HCT116 (cell line): Measurements from ENCODE around the gene GLCE. TPM values are rescaled to one million over a fixed set of nuclear protein-coding genes. Genes with fewer than 3 reads are reported as not detected.

Source experiments
- ATAC-seq: fragments of 200-7000 bp; cut with Tn5 transposase; 2 replicates; pipeline ENCODE4 v1.9.1; 2020; ENCODE audit warnings: mild to moderate bottlenecking, moderate library complexity
- BruUV-seq: library from RNA; stranded (reverse); fragments of 400-500 nt; replicated peaks from 2 replicates; lab custom pipeline; 2021; lab: Mats Ljungman, UMichigan
- CTCF ChIA-PET: fragments of 300-600 bp; sonication (Branson Sonifier 250); formaldehyde crosslinking; loops from one replicate; lab custom pipeline; 2021; ENCODE audit warnings: antibody characterized with exemption; lab: Charles Lee
- POLR2A ChIA-PET: fragments of 300-600, 350-600 bp; sonication (Branson Sonifier 250); formaldehyde crosslinking; loops from one replicate; lab custom pipeline; 2021; ENCODE audit warnings: antibody characterized with exemption; lab: Charles Lee
- RAD21 ChIA-PET, 2 experiments: fragments of 300-600 bp; sonication (Branson Sonifier 250); formaldehyde crosslinking; loops; one replicate each; lab custom pipeline; 2023; ENCODE audit warnings: low total read pairs in 2 of 2; ENCODE audit not compliant: uncharacterized antibody in 2 of 2, unreplicated experiment in 2 of 2, low non-redundant PET in 1 of 2; lab: Charles Lee
- DNase-seq: peaks from one replicate; pipeline ENCODE4 v3.0.0-alpha.2; 2010; ENCODE audit warnings: low read depth, low spot score
- H2AFZ ChIP-seq: fragments of 200-600 bp; shearing (Covaris generic), sonication (generic); 2 replicates; pipeline ENCODE4 v1.6.1; 2017; ENCODE audit warnings: low read depth, mixed run types, mixed read lengths, antibody characterized with exemption, low read length; ENCODE audit not compliant: poor library complexity, severe bottlenecking
- H3K27ac ChIP-seq: 2 replicates; pipeline ENCODE4 v1.5.1; 2012; ENCODE audit warnings: low read depth, low read length
- H3K27me3 ChIP-seq: fragments of 200-600 bp; sonication (generic); 2 replicates; pipeline ENCODE4 v1.6.1; 2016; ENCODE audit warnings: mixed run types, low read length, mixed read lengths; ENCODE audit not compliant: insufficient read depth
- H3K36me3 ChIP-seq, 2 experiments: fragments of 200-500 bp in 1 of 2; fragments of 200-600 bp in 1 of 2; sonication (Bioruptor generic) in 1 of 2; sonication (generic) in 1 of 2; 2 replicates each; pipeline versions ENCODE4 v1.5.1 to v1.6.1; 2014 to 2016; ENCODE audit warnings: low read length in 2 of 2, inconsistent platforms in 1 of 2, mixed read lengths in 1 of 2, mixed run types in 1 of 2; ENCODE audit not compliant: insufficient read depth in 2 of 2, control insufficient read depth in 1 of 2
- H3K4me1 ChIP-seq, 2 experiments: fragments of 200-600 bp in 1 of 2; sonication (generic) in 1 of 2; 2 replicates each; pipeline versions ENCODE4 v1.5.1 to v1.6.1; 2012 to 2017; ENCODE audit warnings: low read length in 2 of 2, inconsistent platforms in 1 of 2, mild to moderate bottlenecking in 1 of 2, mixed read lengths in 1 of 2, mixed run types in 1 of 2, moderate library complexity in 1 of 2; ENCODE audit not compliant: insufficient read depth in 2 of 2, control insufficient read depth in 1 of 2
- H3K4me2 ChIP-seq: fragments of 200-600 bp; sonication (generic); 2 replicates; pipeline ENCODE4 v1.6.1; 2017; ENCODE audit warnings: mixed run types, low read length, mixed read lengths
- H3K4me3 ChIP-seq, 2 experiments: fragments of 200-600 bp in 1 of 2; sonication (generic) in 1 of 2; replicated peaks in 1 of 2; 2 replicates each; pipeline ENCODE4 v1.5.1; 2011 to 2016; ENCODE audit warnings: low read length in 2 of 2, control low read depth in 1 of 2, low read depth in 1 of 2, mild to moderate bottlenecking in 1 of 2, mixed read lengths in 1 of 2, mixed run types in 1 of 2
- H3K79me2 ChIP-seq: fragments of 200-600 bp; sonication (generic); 2 replicates; pipeline ENCODE4 v1.6.1; 2017; ENCODE audit warnings: mild to moderate bottlenecking, mixed run types, low read length, moderate library complexity, mixed read lengths; ENCODE audit not compliant: insufficient read depth
- H3K9ac ChIP-seq: fragments of 200-600 bp; sonication (generic); 2 replicates; pipeline ENCODE4 v1.6.1; 2016; ENCODE audit warnings: low read length, mixed read lengths
- H3K9me2 ChIP-seq: fragments of 200-600 bp; sonication (generic), shearing (Covaris generic); 2 replicates; pipeline ENCODE4 v1.6.1; 2017; ENCODE audit warnings: mixed run types, mild to moderate bottlenecking, moderate library complexity; ENCODE audit not compliant: insufficient read depth
- H3K9me3 ChIP-seq, 2 experiments: fragments of 200-500 bp in 1 of 2; fragments of 200-600 bp in 1 of 2; sonication (Bioruptor generic) in 1 of 2; sonication (generic) in 1 of 2; 2 replicates each; pipeline ENCODE4 v1.6.1; 2014 to 2017; ENCODE audit warnings: low read length in 2 of 2, mixed read lengths in 2 of 2, inconsistent platforms in 1 of 2, low read depth in 1 of 2, mild to moderate bottlenecking in 1 of 2, mixed run types in 1 of 2, moderate library complexity in 1 of 2; ENCODE audit not compliant: control insufficient read depth in 1 of 2, insufficient read depth in 1 of 2
- H4K20me1 ChIP-seq: fragments of 200-600 bp; sonication (generic), shearing (Covaris generic); 2 replicates; pipeline ENCODE4 v1.6.1; 2017; ENCODE audit warnings: mixed run types, mild to moderate bottlenecking, moderate library complexity; ENCODE audit not compliant: insufficient read depth
- CBX3 ChIP-seq: IDR thresholded peaks from 2 replicates; pipeline ENCODE4 v1.6.1; 2012; ENCODE audit warnings: low read depth
- EGR1 ChIP-seq: IDR thresholded peaks from 2 replicates; pipeline ENCODE4 v1.6.1; 2012; ENCODE audit warnings: low read depth
- ELF1 ChIP-seq: IDR thresholded peaks from 2 replicates; pipeline ENCODE4 v1.6.1; 2012; ENCODE audit warnings: low read depth, borderline replicate concordance
- EZH2 ChIP-seq: fragments of 200-600 bp; sonication (generic); IDR thresholded peaks from 2 replicates; pipeline ENCODE4 v1.6.1; 2017; ENCODE audit warnings: antibody characterized with exemption, mixed run types
- FOSL1 ChIP-seq: IDR thresholded peaks from 2 replicates; pipeline ENCODE4 v1.6.1; 2012; ENCODE audit warnings: low read depth
- RAD21 ChIP-seq: IDR thresholded peaks from 2 replicates; pipeline ENCODE4 v1.6.1; 2012; ENCODE audit warnings: low read depth, mild to moderate bottlenecking
- SP1 ChIP-seq: IDR thresholded peaks from 2 replicates; pipeline ENCODE4 v1.6.1; 2012; ENCODE audit warnings: low read depth
- SRF ChIP-seq: IDR thresholded peaks from 2 replicates; pipeline ENCODE4 v1.6.1; 2012; ENCODE audit warnings: low read depth
- TCF7L2 ChIP-seq: IDR thresholded peaks from 2 replicates; pipeline ENCODE4 v1.7.0; 2011; ENCODE audit warnings: borderline replicate concordance, inconsistent platforms; ENCODE audit not compliant: insufficient read depth, insufficient read length; ENCODE audit errors: extremely low read depth
- YY1 ChIP-seq: IDR thresholded peaks from 2 replicates; pipeline ENCODE4 v1.6.1; 2011; ENCODE audit warnings: low read length, low read depth, moderate library complexity, mild to moderate bottlenecking; ENCODE audit not compliant: insufficient replicate concordance; ENCODE audit errors: extremely low read depth
- ZFX ChIP-seq: fragments of 450-650 bp; IDR thresholded peaks from 2 replicates; pipeline ENCODE4 v1.6.1; 2017
- ZNF274 ChIP-seq: fragments of 200-500 bp; sonication (Bioruptor generic); IDR thresholded peaks from 2 replicates; pipeline ENCODE4 v1.6.1; 2014; ENCODE audit warnings: mild to moderate bottlenecking, low read depth, low read length, inconsistent platforms
- intact Hi-C: fragments of 100-400 bp; cut with micrococcal nuclease; formaldehyde crosslinking; loops from 2 replicates; pipeline ENCODE4 v1.10.0; 2022
- total RNA-seq: library from RNA; stranded (reverse); gene quantifications from one replicate; pipeline ENCODE4 v1.2.1, GENCODE V29; 2021; ENCODE audit not compliant: unreplicated experiment
- TF ChIP-seq, protein P1 (sequence below): IDR thresholded peaks from 2 replicates; pipeline ENCODE4 v1.6.1; 2011; ENCODE audit warnings: mild to moderate bottlenecking, low read length, moderate library complexity; ENCODE audit not compliant: insufficient replicate concordance; ENCODE audit errors: extremely low read depth
- TF ChIP-seq, protein P2 (sequence below): IDR thresholded peaks from 2 replicates; pipeline ENCODE4 v1.6.1; 2012
- TF ChIP-seq, protein P3 (sequence below): IDR thresholded peaks from 2 replicates; pipeline ENCODE4 v1.6.1; 2012
- TF ChIP-seq, protein P4 (sequence below), 3 experiments: fragments of 200-600 bp in 1 of 3; sonication (generic) in 1 of 3; IDR thresholded peaks in 2 of 3; conservative IDR thresholded peaks in 1 of 3; 2 replicates each; pipeline ENCODE4 v1.5.1; 2012 to 2017; ENCODE audit warnings: low read depth in 2 of 3, low read length in 2 of 3, antibody characterized with exemption in 1 of 3, borderline replicate concordance in 1 of 3, control low read depth in 1 of 3, mild to moderate bottlenecking in 1 of 3, mixed read lengths in 1 of 3, mixed run types in 1 of 3, moderate library complexity in 1 of 3; ENCODE audit not compliant: insufficient read depth in 1 of 3
- TF ChIP-seq, protein P5 (sequence below): IDR thresholded peaks from 2 replicates; pipeline ENCODE4 v1.6.1; 2012; ENCODE audit warnings: low read depth

The GLCE gene
- total RNA-seq, 1 experiment from 2014 or later, result 22.2 TPM

DNA sequence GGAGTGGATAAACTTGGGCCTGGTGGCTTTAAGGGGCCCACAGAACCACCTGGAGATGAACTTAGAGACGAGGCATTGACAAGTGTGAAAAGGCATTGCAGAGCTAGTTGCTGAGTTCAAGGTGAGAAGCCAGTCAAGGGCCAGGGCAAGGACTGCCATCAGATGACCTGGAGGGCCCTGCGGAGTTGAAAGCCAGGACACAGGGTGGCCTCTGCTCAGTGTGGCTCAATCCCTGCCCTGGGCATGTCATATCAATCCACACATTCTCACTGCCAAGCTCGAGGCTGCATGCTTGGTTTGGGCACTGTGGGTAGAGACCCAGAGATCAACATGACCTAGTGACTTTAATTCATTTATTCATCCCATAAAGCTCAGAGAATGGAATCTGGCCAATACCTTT lies 147.5 kb downstream of the GLCE start:
- Histone ChIP-seq H3K4me2 (no peak overlapping the region), H3K27ac (no peak overlapping the region), H3K9me3 (no peaks in the 10 kb centered on the region), H3K4me1 (peaks cover 24 to 56% of the 10 kb centered on the region in 2 experiments), H3K36me3 (peaks cover 0 to 6% of the 10 kb centered on the region in 2 experiments; a peak in 1 of 4 replicates), H3K4me3 (no peak overlapping the region), H3K79me2 (peaks cover 50% of the 10 kb centered on the region), H3K9ac (no peak overlapping the region), H3K9me2 (no peaks in the 10 kb centered on the region), H2AFZ (no peak overlapping the region), H3K27me3 (no peaks in the 10 kb centered on the region), H4K20me1 (no peaks in the 10 kb centered on the region)
- no peak for ATAC-seq
- no peak for TF ChIP-seq EGR1
- no peak for TF ChIP-seq RAD21
- TF ChIP-seq ELF1, result no peak
- TF ChIP-seq SP1, result no peak
- no peak for TF ChIP-seq SRF
- TF ChIP-seq ZFX, result no peak
- TF ChIP-seq, protein P1, sequence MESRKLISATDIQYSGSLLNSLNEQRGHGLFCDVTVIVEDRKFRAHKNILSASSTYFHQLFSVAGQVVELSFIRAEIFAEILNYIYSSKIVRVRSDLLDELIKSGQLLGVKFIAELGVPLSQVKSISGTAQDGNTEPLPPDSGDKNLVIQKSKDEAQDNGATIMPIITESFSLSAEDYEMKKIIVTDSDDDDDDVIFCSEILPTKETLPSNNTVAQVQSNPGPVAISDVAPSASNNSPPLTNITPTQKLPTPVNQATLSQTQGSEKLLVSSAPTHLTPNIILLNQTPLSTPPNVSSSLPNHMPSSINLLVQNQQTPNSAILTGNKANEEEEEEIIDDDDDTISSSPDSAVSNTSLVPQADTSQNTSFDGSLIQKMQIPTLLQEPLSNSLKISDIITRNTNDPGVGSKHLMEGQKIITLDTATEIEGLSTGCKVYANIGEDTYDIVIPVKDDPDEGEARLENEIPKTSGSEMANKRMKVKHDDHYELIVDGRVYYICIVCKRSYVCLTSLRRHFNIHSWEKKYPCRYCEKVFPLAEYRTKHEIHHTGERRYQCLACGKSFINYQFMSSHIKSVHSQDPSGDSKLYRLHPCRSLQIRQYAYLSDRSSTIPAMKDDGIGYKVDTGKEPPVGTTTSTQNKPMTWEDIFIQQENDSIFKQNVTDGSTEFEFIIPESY, result no peak
- TF ChIP-seq, protein P2, sequence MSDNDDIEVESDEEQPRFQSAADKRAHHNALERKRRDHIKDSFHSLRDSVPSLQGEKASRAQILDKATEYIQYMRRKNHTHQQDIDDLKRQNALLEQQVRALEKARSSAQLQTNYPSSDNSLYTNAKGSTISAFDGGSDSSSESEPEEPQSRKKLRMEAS, result no peak
- no peak for TF ChIP-seq YY1
- TF ChIP-seq, protein P3, sequence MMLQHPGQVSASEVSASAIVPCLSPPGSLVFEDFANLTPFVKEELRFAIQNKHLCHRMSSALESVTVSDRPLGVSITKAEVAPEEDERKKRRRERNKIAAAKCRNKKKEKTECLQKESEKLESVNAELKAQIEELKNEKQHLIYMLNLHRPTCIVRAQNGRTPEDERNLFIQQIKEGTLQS, result no peak
- no peak for TF ChIP-seq CBX3
- TF ChIP-seq, protein P4, sequence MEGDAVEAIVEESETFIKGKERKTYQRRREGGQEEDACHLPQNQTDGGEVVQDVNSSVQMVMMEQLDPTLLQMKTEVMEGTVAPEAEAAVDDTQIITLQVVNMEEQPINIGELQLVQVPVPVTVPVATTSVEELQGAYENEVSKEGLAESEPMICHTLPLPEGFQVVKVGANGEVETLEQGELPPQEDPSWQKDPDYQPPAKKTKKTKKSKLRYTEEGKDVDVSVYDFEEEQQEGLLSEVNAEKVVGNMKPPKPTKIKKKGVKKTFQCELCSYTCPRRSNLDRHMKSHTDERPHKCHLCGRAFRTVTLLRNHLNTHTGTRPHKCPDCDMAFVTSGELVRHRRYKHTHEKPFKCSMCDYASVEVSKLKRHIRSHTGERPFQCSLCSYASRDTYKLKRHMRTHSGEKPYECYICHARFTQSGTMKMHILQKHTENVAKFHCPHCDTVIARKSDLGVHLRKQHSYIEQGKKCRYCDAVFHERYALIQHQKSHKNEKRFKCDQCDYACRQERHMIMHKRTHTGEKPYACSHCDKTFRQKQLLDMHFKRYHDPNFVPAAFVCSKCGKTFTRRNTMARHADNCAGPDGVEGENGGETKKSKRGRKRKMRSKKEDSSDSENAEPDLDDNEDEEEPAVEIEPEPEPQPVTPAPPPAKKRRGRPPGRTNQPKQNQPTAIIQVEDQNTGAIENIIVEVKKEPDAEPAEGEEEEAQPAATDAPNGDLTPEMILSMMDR (IDR thresholded peaks at IDR 0.05 in 2 of 3, conservative IDR thresholded peaks at IDR 0.05 in 1 of 3; ENCODE audit: borderline replicate concordance in 1 of 3, insufficient read depth in 1 of 3, low read depth in 2 of 3, low read length in 2 of 3), result no peak
- TF ChIP-seq FOSL1, result no peak
- TF ChIP-seq TCF7L2, result no peak
- no peak for TF ChIP-seq EZH2
- no peak for TF ChIP-seq ZNF274
- TF ChIP-seq, protein P5, sequence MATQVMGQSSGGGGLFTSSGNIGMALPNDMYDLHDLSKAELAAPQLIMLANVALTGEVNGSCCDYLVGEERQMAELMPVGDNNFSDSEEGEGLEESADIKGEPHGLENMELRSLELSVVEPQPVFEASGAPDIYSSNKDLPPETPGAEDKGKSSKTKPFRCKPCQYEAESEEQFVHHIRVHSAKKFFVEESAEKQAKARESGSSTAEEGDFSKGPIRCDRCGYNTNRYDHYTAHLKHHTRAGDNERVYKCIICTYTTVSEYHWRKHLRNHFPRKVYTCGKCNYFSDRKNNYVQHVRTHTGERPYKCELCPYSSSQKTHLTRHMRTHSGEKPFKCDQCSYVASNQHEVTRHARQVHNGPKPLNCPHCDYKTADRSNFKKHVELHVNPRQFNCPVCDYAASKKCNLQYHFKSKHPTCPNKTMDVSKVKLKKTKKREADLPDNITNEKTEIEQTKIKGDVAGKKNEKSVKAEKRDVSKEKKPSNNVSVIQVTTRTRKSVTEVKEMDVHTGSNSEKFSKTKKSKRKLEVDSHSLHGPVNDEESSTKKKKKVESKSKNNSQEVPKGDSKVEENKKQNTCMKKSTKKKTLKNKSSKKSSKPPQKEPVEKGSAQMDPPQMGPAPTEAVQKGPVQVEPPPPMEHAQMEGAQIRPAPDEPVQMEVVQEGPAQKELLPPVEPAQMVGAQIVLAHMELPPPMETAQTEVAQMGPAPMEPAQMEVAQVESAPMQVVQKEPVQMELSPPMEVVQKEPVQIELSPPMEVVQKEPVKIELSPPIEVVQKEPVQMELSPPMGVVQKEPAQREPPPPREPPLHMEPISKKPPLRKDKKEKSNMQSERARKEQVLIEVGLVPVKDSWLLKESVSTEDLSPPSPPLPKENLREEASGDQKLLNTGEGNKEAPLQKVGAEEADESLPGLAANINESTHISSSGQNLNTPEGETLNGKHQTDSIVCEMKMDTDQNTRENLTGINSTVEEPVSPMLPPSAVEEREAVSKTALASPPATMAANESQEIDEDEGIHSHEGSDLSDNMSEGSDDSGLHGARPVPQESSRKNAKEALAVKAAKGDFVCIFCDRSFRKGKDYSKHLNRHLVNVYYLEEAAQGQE, result no peak
- no TSS peak for BruUV-seq
- CTCF ChIA-PET, result no interaction called here
- intact Hi-C loops, result no loop called here
- no peak for DNase-seq
- POLR2A ChIA-PET, result no interaction called here
- RAD21 ChIA-PET, result no interaction called here
